ENCODE measurements around the gene TBL1XR1.

DNA sequence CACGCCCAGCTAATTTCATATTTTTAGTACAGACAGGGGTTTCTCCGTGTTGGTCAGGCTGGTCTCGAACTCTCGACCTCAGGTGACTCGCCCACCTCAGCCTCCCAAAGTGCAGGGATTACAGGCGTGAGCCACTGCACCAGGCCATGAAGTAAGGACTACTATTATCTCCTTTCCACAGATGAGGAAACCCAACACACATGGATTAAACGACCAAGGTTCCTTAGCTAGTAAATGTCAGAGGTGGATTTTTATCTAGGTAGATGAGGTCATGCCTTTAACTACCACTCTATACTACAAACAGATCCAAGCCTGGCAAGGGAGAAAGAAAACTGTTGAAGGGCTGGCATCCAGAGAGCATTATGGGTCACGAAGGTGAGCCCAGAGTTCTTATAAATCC, 15.5 kb upstream of the TBL1XR1 start:
- no peak for TF ChIP-seq CTCF (IDR thresholded peaks at IDR 0.05; ENCODE audit: control extremely low read depth in 1 of 3, insufficient read depth in 1 of 3, low read depth in 1 of 3, low read length in 3 of 3)
- TF ChIP-seq RAD21 (IDR thresholded peaks at IDR 0.05 in 1 of 2, conservative IDR thresholded peaks at IDR 0.05 in 1 of 2; ENCODE audit: low read depth in 2 of 2, low read length in 2 of 2): no peak
- TF ChIP-seq ZNF274 (IDR thresholded peaks at IDR 0.05; ENCODE audit: borderline replicate concordance, extremely low read depth, low read length): no peak
- TF ChIP-seq USF2 (IDR thresholded peaks at IDR 0.05; ENCODE audit: low read length): no peak
- no peak for TF ChIP-seq GABPA (IDR thresholded peaks at IDR 0.05; ENCODE audit: borderline replicate concordance, insufficient read depth, low read length)
- TF ChIP-seq EP300 (IDR thresholded peaks at IDR 0.05; ENCODE audit: borderline replicate concordance in 1 of 2, low read depth in 2 of 2, low read length in 2 of 2): no peak
- no peak for TF ChIP-seq POLR2A (IDR thresholded peaks at IDR 0.05; ENCODE audit: control extremely low read depth in 1 of 2, low read depth in 2 of 2, low read length in 2 of 2)

All from H1 (cell line).